Mesothelial cell of epicardium (in vitro differentiated cells): ENCODE results near the gene CUX1. TPM values are rescaled to one million over a fixed set of nuclear protein-coding genes. Genes with fewer than 3 reads are reported as not detected.
"Not testable (repeated sequence)": the region's sequence is repeated elsewhere in the genome, so short reads cannot be mapped to it uniquely, and the experiment has no call there.

Source experiments
- DNase-seq, 2 experiments: peaks; one replicate each; pipeline ENCODE4 v3.0.0; 2021; ENCODE audit warnings: low spot score in 2 of 2; ENCODE audit not compliant: unreplicated experiment in 2 of 2
- H3K27ac Mint-ChIP-seq: 2 replicates; pipeline ENCODE4 v1.8.0; 2021; ENCODE audit warnings: mixed read lengths
- H3K27me3 Mint-ChIP-seq: 2 replicates; pipeline ENCODE4 v1.8.0; 2021; ENCODE audit warnings: low read depth, mixed read lengths
- H3K36me3 Mint-ChIP-seq: 2 replicates; pipeline ENCODE4 v1.8.0; 2021; ENCODE audit warnings: mixed read lengths
- H3K4me1 Mint-ChIP-seq: 2 replicates; pipeline ENCODE4 v1.8.0; 2021; ENCODE audit warnings: mixed read lengths
- H3K4me3 Mint-ChIP-seq: 2 replicates; pipeline ENCODE4 v1.8.0; 2021; ENCODE audit warnings: mild to moderate bottlenecking, moderate library complexity, mixed read lengths
- H3K9me3 Mint-ChIP-seq: 2 replicates; pipeline ENCODE4 v1.8.0; 2021; ENCODE audit warnings: mixed read lengths
- CTCF ChIP-seq: fragments of 200-600 bp; sonication (generic); IDR thresholded peaks from one replicate; pipeline ENCODE4 v1.5.0; 2021; ENCODE audit warnings: antibody characterized with exemption; ENCODE audit not compliant: unreplicated experiment
- total RNA-seq: library from RNA; stranded (reverse); gene quantifications from 3 replicates; pipeline ENCODE4 v1.2.1, GENCODE V29; 2021

CUX1 gene
- total RNA-seq, 1 donor from 2014 or later, result 158 TPM

- no peak for TF ChIP-seq CTCF
- Mint-ChIP-seq H3K27ac (peak overlapping the region; percentile 93), H3K9me3 (no peaks in the 10 kb centered on the region), H3K36me3 (no peaks in the 10 kb centered on the region), H3K27me3 (no peaks in the 10 kb centered on the region), H3K4me3 (peak overlapping the region; percentile 50), H3K4me1 (peaks cover 62% of the 10 kb centered on the region)
- DNase-seq, result no peak
Measured at GRCh38 chr7:101820703-101821102, 3.3 kb downstream of the CUX1 start.

- not testable (repeated sequence) for H3K36me3 Mint-ChIP-seq, H3K27me3 Mint-ChIP-seq, H3K9me3 Mint-ChIP-seq, DNase-seq, H3K4me3 Mint-ChIP-seq, H3K27ac Mint-ChIP-seq
- H3K4me1 Mint-ChIP-seq, result peaks cover 73% of the 10 kb centered on the region
Measured at GRCh38 chr7:101822632-101823031, 5.2 kb downstream of the CUX1 start.

- Mint-ChIP-seq H3K4me1 (peaks cover 70% of the 10 kb centered on the region), H3K36me3 (peaks cover 2% of the 10 kb centered on the region), H3K4me3 (no peak overlapping the region), H3K27ac (no peak overlapping the region), H3K9me3 (no peaks in the 10 kb centered on the region), H3K27me3 (no peaks in the 10 kb centered on the region)
- DNase-seq, result no peak
- no peak for TF ChIP-seq CTCF
Measured at GRCh38 chr7:101823096-101823495, 5.7 kb downstream of the CUX1 start.

- Mint-ChIP-seq H3K27ac (peak overlapping the region; percentile 16), H3K36me3 (peaks cover 6% of the 10 kb centered on the region), H3K9me3 (no peaks in the 10 kb centered on the region), H3K27me3 (no peaks in the 10 kb centered on the region), H3K4me1 (peaks cover 68% of the 10 kb centered on the region), H3K4me3 (no peak overlapping the region)
- DNase-seq, result no peak
- TF ChIP-seq CTCF, result no peak
Measured at GRCh38 chr7:101823596-101823995, 6.2 kb downstream of the CUX1 start.

GRCh38 chr7:101824440-101824839 lies 7.0 kb downstream of the CUX1 start:
- Mint-ChIP-seq H3K36me3 (peaks cover 10% of the 10 kb centered on the region), H3K4me3 (no peak overlapping the region), H3K9me3 (no peaks in the 10 kb centered on the region), H3K27ac (no peak overlapping the region), H3K4me1 (peaks cover 60% of the 10 kb centered on the region), H3K27me3 (no peaks in the 10 kb centered on the region)
- DNase-seq, result no peak
- TF ChIP-seq CTCF, result no peak

- TF ChIP-seq CTCF, result no peak
- H3K36me3 Mint-ChIP-seq, result peaks cover 14% of the 10 kb centered on the region
- H3K27me3 Mint-ChIP-seq, result no peaks in the 10 kb centered on the region
- H3K9me3 Mint-ChIP-seq, result no peaks in the 10 kb centered on the region
- no peak for DNase-seq
- no peak overlapping the region for H3K27ac Mint-ChIP-seq
- no peak overlapping the region for H3K4me3 Mint-ChIP-seq
- H3K4me1 Mint-ChIP-seq, result peaks cover 44% of the 10 kb centered on the region
Measured at GRCh38 chr7:101826081-101826835, 8.8 kb downstream of the CUX1 start.
